Parathyroid adenoma (tissue), 2 donors: ENCODE data around the gene CORO6.

Experiments used
- H2AFZ ChIP-seq: fragments of 300-600 bp; sonication (generic); one replicate; pipeline ENCODE4 v1.7.0; 2017; ENCODE audit warnings: antibody characterized with exemption, mild to moderate bottlenecking
- H3K27ac ChIP-seq: fragments of 300-600 bp; sonication (generic); one replicate; pipeline ENCODE4 v1.7.0; 2017
- H3K27me3 ChIP-seq: fragments of 300-600 bp; sonication (generic); one replicate; pipeline ENCODE4 v1.7.0; 2017; ENCODE audit warnings: low read length; ENCODE audit not compliant: control insufficient read depth, insufficient read depth
- H3K36me3 ChIP-seq: fragments of 300-600 bp; sonication (generic); one replicate; pipeline ENCODE4 v1.7.0; 2017; ENCODE audit warnings: low read length; ENCODE audit not compliant: control insufficient read depth, insufficient read depth
- H3K4me1 ChIP-seq: fragments of 300-600 bp; sonication (generic); one replicate; pipeline ENCODE4 v1.7.0; 2017; ENCODE audit warnings: control low read depth
- H3K4me2 ChIP-seq: fragments of 300-600 bp; sonication (generic); one replicate; pipeline ENCODE4 v1.7.0; 2017; ENCODE audit warnings: low read length
- H3K4me3 ChIP-seq: fragments of 300-600 bp; sonication (generic); one replicate; pipeline ENCODE4 v1.7.0; 2017; ENCODE audit warnings: low read depth, low read length
- H3K79me2 ChIP-seq: fragments of 300-600 bp; sonication (generic); one replicate; pipeline ENCODE4 v1.7.0; 2017; ENCODE audit warnings: control low read depth
- H3K9ac ChIP-seq: fragments of 300-600 bp; sonication (generic); one replicate; pipeline ENCODE4 v1.7.0; 2017; ENCODE audit warnings: mild to moderate bottlenecking
- H3K9me3 ChIP-seq: fragments of 300-600 bp; sonication (generic); one replicate; pipeline ENCODE4 v1.7.0; 2017; ENCODE audit warnings: low read length; ENCODE audit not compliant: control insufficient read depth
- CTCF ChIP-seq: fragments of 300-600 bp; sonication (generic); IDR thresholded peaks from one replicate; pipeline ENCODE4 v1.7.0; 2017; ENCODE audit warnings: antibody characterized with exemption, mild to moderate bottlenecking
- donor health status: primary hyperparathyroidism.

Gene CORO6

DNA sequence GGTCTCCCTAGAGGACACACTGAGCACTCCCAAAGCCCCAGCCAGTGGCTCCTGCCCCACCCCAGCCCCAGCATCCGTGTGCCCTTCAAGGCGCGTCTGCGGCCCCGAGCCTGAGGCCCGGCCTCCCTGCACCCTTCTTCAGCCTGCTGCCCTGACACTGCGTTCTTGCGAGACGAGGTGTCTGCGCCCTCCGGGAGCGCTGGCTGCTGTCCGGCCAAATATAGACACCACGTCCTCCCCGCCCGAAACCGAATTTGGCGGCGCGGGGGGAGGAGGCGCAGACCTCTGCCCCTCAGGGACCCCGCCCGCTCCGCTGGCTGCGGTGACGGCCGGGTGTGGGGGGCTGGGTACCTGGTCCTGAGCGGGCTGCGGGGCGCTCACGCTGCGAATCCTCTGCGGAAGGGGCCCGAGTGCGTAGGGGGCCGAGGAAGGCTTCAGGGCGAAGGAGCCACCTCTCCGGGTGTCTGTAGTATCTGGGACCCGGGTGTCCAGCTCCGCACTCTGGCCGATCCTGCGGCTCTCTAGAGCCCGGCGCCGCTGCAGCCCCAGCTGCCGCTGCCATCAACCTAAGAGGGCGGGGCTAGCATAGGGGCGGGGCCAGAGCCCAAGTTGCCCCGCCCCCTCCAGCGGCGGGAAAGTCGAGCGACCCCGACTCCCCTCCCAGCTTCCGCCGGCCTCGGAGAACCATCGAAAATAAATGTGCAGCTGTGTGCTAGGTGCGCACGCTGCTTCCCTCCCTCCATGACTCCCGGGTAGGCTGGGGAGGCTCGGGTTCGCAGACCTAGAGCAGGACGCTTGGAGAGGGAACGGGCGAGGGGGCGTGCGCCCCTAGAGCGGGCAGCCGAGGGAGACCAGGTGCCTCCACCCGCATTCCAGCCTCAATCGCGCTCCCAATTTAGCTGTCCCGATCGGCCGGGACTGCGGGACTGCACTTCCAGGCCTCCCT lies at the start of gene CORO6:
CORO6 (minus strand) TSS at position 576 of the 946 bp plus-strand sequence. CDS start 1,491 bp downstream, outside the sequence.
- peak within 1 kb of the TSS; percentile 53 for H3K27ac ChIP-seq
- peaks cover 47% of the 10 kb centered on the region for H3K4me1 ChIP-seq
- H3K79me2 ChIP-seq = no peaks in the 10 kb centered on the region
- H3K4me2 ChIP-seq = peak within 1 kb of the TSS; percentile 78
- peak within 1 kb of the TSS; percentile 71 for H3K9ac ChIP-seq
- H3K4me3 ChIP-seq = peak within 1 kb of the TSS; percentile 68
- H3K9me3 ChIP-seq = no peaks in the 10 kb centered on the region
- TF ChIP-seq CTCF = no peak
- H2AFZ ChIP-seq = peak within 1 kb of the TSS; percentile 88
- no peaks in the 10 kb centered on the region for H3K27me3 ChIP-seq
- H3K36me3 ChIP-seq = no peaks in the 10 kb centered on the region

DNA sequence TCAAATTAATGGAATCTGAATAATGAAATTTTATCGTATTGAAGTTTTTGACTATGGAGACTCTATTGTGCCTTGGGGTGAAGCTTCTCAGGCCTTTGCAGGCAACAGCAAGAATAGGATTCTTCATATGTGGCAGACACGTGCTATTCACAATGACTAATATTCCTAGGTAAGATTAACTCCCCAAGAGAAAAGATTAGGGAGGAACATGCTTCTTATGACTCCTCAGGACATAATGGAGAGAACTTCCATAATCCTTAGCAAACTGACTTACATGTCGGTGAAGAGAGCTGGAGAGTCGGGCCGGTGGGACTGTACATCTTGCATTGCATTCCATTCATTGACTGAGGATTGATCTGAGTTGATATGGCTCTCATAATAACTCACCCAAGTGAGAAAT lies 48.9 kb upstream of the CORO6 start:
- Histone ChIP-seq H3K9me3 (no peaks in the 10 kb centered on the region), H2AFZ (no peak overlapping the region), H3K27me3 (no peaks in the 10 kb centered on the region), H3K4me1 (no peaks in the 10 kb centered on the region), H3K4me3 (no peak overlapping the region), H3K9ac (no peak overlapping the region), H3K27ac (no peak overlapping the region), H3K36me3 (no peaks in the 10 kb centered on the region), H3K79me2 (no peaks in the 10 kb centered on the region), H3K4me2 (no peak overlapping the region)
- no peak for TF ChIP-seq CTCF

GRCh38 chr17:29669266-29669665 lies 46.6 kb upstream of the CORO6 start:
- Histone ChIP-seq H3K4me2 (no peak overlapping the region), H3K9ac (no peak overlapping the region), H3K27ac (no peak overlapping the region), H3K27me3 (no peaks in the 10 kb centered on the region), H3K4me1 (no peaks in the 10 kb centered on the region), H3K9me3 (no peaks in the 10 kb centered on the region), H3K36me3 (no peaks in the 10 kb centered on the region), H2AFZ (no peak overlapping the region), H3K79me2 (no peaks in the 10 kb centered on the region), H3K4me3 (no peak overlapping the region)
- no peak for TF ChIP-seq CTCF

- Histone ChIP-seq H3K36me3 (no peaks in the 10 kb centered on the region), H3K27ac (no peak overlapping the region)
Observed at GRCh38 chr17:29667969-29668368, 45.3 kb upstream of the CORO6 start.

More at GRCh38 chr17:29667969-29668368, 45.3 kb upstream of the CORO6 start:
- Histone ChIP-seq H3K9me3 (no peaks in the 10 kb centered on the region), H3K4me2 (no peak overlapping the region), H2AFZ (no peak overlapping the region), H3K4me3 (no peak overlapping the region), H3K9ac (no peak overlapping the region), H3K79me2 (no peaks in the 10 kb centered on the region), H3K27me3 (no peaks in the 10 kb centered on the region), H3K4me1 (peaks cover 4% of the 10 kb centered on the region)
- TF ChIP-seq CTCF = no peak
